PC-3 (cell line): ENCODE results near the gene RABEPK. TPM values are rescaled to one million over a fixed set of nuclear protein-coding genes. Genes with fewer than 3 reads are reported as not detected.

ENCODE experiments used
- ATAC-seq: fragments of 200-7000 bp; cut with Tn5 transposase; 2 replicates; pipeline ENCODE4 v1.9.1; 2020; ENCODE audit warnings: mild to moderate bottlenecking, moderate library complexity
- BruUV-seq: library from RNA; stranded (reverse); fragments of 400-500 nt; replicated peaks from 2 replicates; lab custom pipeline; 2021; lab: Mats Ljungman, UMichigan
- CTCF ChIA-PET: fragments of 300-600 bp; sonication (Branson Sonifier 250); formaldehyde crosslinking; loops from one replicate; lab custom pipeline; 2022; ENCODE audit warnings: antibody characterized with exemption; lab: Charles Lee
- POLR2A ChIA-PET: fragments of 300-600 bp; sonication (Branson Sonifier 250); formaldehyde crosslinking; loops from one replicate; lab custom pipeline; 2022; ENCODE audit warnings: antibody characterized with exemption; ENCODE audit not compliant: unreplicated experiment; lab: Charles Lee
- DNase-seq: peaks from one replicate; pipeline ENCODE4 v3.0.0-alpha.2; 2015
- H2AFZ ChIP-seq: fragments of 300-600 bp; sonication (generic); 2 replicates; pipeline ENCODE4 v1.6.0; 2016; ENCODE audit warnings: antibody characterized with exemption, low read length
- H3F3A ChIP-seq: fragments of 300-600 bp; sonication (generic); one replicate; pipeline ENCODE4 v1.6.0; 2017; ENCODE audit warnings: antibody characterized with exemption, low read length, control low read depth, mild to moderate bottlenecking; ENCODE audit not compliant: unreplicated experiment
- H3K27ac ChIP-seq: fragments of 300-600 bp; sonication (generic); 2 replicates; pipeline ENCODE4 v1.5.1; 2016; ENCODE audit warnings: mild to moderate bottlenecking, low read length
- H3K27me3 ChIP-seq: fragments of 300-600 bp; sonication (generic); 2 replicates; pipeline ENCODE4 v1.6.1; 2016; ENCODE audit warnings: low read length, mixed read lengths
- H3K36me3 ChIP-seq: fragments of 300-600 bp; sonication (generic); 2 replicates; pipeline ENCODE4 v1.6.1; 2016; ENCODE audit warnings: low read depth, mixed run types, low read length, mixed read lengths
- H3K4me1 ChIP-seq: fragments of 300-600 bp; sonication (generic); 2 replicates; pipeline ENCODE4 v1.5.1; 2016; ENCODE audit warnings: low read length; ENCODE audit not compliant: insufficient read depth
- H3K4me2 ChIP-seq: fragments of 300-600 bp; sonication (generic); 2 replicates; pipeline ENCODE4 v1.6.0; 2016; ENCODE audit warnings: low read length
- H3K4me3 ChIP-seq: fragments of 300-600 bp; sonication (generic); 2 replicates; pipeline ENCODE4 v1.5.1; 2016; ENCODE audit warnings: mild to moderate bottlenecking, low read length, mixed read lengths
- H3K79me2 ChIP-seq: fragments of 300-600 bp; sonication (generic); 2 replicates; pipeline ENCODE4 v1.6.1; 2017; ENCODE audit warnings: low read length, mixed read lengths
- H3K9ac ChIP-seq: fragments of 300-600 bp; sonication (generic); 2 replicates; pipeline ENCODE4 v1.6.0; 2016; ENCODE audit warnings: mild to moderate bottlenecking, low read length
- H3K9me2 ChIP-seq: fragments of 300-600 bp; sonication (generic); replicated peaks from 2 replicates; pipeline ENCODE4 v1.6.1; 2016; ENCODE audit warnings: mixed run types, low read length, mixed read lengths
- H3K9me3 ChIP-seq: fragments of 300-600 bp; sonication (generic); 2 replicates; pipeline ENCODE4 v1.6.1; 2016; ENCODE audit warnings: low read length, mixed read lengths
- H4K20me1 ChIP-seq: fragments of 300-600 bp; sonication (generic); 2 replicates; pipeline ENCODE4 v1.6.1; 2016; ENCODE audit warnings: low read length, mixed read lengths
- CTCF ChIP-seq: fragments of 300-600 bp; sonication (generic); conservative IDR thresholded peaks from 2 replicates; pipeline ENCODE4 v1.5.1; 2017; ENCODE audit warnings: antibody characterized with exemption, low read depth, mild to moderate bottlenecking, low read length
- EZH2 ChIP-seq: fragments of 300-600 bp; sonication (generic); IDR thresholded peaks from one replicate; pipeline ENCODE4 v1.6.1; 2017; ENCODE audit warnings: antibody characterized with exemption, mild to moderate bottlenecking, low read length; ENCODE audit not compliant: unreplicated experiment
- EZH2phosphoT487 ChIP-seq: fragments of 300-600 bp; sonication (generic); IDR thresholded peaks from 2 replicates; pipeline ENCODE4 v1.6.1; 2018; ENCODE audit warnings: mild to moderate bottlenecking, antibody characterized with exemption, low read length, borderline replicate concordance
- intact Hi-C: fragments of 100-400 bp; cut with micrococcal nuclease; formaldehyde crosslinking; loops from 2 replicates; pipeline ENCODE4 v1.9.0; 2023
- total RNA-seq: library from RNA; depleted of rRNA; stranded (reverse); fragments of >200 nt; gene quantifications from 2 replicates; pipeline ENCODE4 v1.2.3, GENCODE V29; 2014

RABEPK gene
- total RNA-seq, 1 experiment from 2014 or later: 27.8 TPM

DNA sequence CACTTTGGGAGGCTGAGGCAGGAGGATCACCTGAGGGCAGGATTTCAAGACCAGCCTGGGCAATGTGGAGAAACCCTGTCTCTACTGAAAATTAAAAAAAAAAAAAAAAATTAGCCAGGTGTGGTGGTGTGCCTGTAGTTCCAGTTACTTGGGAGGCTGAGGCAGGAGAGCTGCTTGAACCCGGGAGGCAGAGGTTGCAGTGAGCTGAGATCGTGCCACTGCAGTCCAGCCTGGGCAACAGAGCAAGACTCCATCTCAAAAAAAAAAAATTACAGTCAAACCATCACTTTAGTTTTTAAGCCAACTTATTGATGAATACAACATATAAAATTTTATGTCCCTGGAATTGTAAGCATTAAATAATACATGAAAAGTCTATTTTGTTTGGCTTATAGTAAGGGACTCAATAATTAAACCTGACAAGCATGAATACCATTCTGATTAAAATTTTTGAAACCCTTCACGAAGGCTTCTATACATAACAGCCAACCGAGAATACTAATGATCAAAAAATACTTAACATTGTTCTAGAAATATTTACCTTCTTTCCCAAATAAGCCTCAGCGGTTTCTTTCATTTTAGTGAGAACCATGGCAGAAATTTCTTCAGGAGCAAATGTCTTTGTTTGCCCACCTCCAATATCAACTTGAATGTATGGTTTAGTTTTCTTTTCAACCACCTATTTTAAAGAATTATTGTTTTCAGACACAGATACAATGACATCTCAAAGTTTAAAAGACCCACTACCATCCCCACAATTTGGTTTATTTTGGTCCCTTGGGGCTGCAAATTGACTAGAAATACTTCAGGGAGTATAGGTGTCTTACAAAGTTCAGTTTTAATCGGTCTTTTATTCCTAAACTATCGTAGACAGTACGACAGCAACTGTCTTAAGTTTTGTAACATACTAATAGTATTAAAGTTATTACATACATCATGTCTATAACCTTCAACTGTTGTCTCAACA, 39.6 kb downstream of the RABEPK start:
- peaks cover 50% of the 10 kb centered on the region for H3K4me1 ChIP-seq
- H2AFZ ChIP-seq: no peak overlapping the region
- no peak for ATAC-seq
- peaks cover 16% of the 10 kb centered on the region for H3F3A ChIP-seq
- POLR2A ChIA-PET: interaction anchor here (0.7 kb wide), 1 partner anchor 101 kb away, joined by 4 read pairs; no protein-coding TSS in a partner anchor
- peaks cover 60% of the 10 kb centered on the region for H4K20me1 ChIP-seq
- intact Hi-C loops: no loop called here
- TF ChIP-seq EZH2phosphoT487: no peak
- no peak for TF ChIP-seq EZH2
- no peak for TF ChIP-seq CTCF
- H3K4me3 ChIP-seq: peak overlapping the region; percentile 93
- CTCF ChIA-PET: no interaction called here
- H3K9me3 ChIP-seq: no peaks in the 10 kb centered on the region
- H3K9ac ChIP-seq: peak overlapping the region; percentile 99
- H3K9me2 ChIP-seq: no peaks in the 10 kb centered on the region
- H3K27ac ChIP-seq: 0 out of 2 replicates have a peak overlapping the region, but pooled peaks have one; percentile 65
- BruUV-seq: no TSS peak
- DNase-seq: no peak
- peaks cover 55% of the 10 kb centered on the region for H3K36me3 ChIP-seq
- H3K4me2 ChIP-seq: peak overlapping the region; percentile 89
- peaks cover 67% of the 10 kb centered on the region for H3K79me2 ChIP-seq
- no peaks in the 10 kb centered on the region for H3K27me3 ChIP-seq

- H3K9me2 ChIP-seq: no peaks in the 10 kb centered on the region
- peaks cover 44% of the 10 kb centered on the region for H3K4me1 ChIP-seq
- POLR2A ChIA-PET: interaction anchor here (0.7 kb wide), 1 partner anchor 101 kb away, joined by 4 read pairs; no protein-coding TSS in a partner anchor
- H2AFZ ChIP-seq: no peak overlapping the region
- intact Hi-C loops: no loop called here
- H3K4me2 ChIP-seq: peak overlapping the region; percentile 89
- no peak for TF ChIP-seq CTCF
- TF ChIP-seq EZH2phosphoT487: no peak
- no peak for TF ChIP-seq EZH2
- peak; percentile 22 for DNase-seq
- H3F3A ChIP-seq: peaks cover 11% of the 10 kb centered on the region
- peaks cover 64% of the 10 kb centered on the region for H3K79me2 ChIP-seq
- peak; percentile 0; the same call in 1 of the 2 replicates for ATAC-seq
- BruUV-seq: TSS peak; percentile 45
- peak overlapping the region; percentile 65 for H3K27ac ChIP-seq
- CTCF ChIA-PET: no interaction called here
- H3K36me3 ChIP-seq: peaks cover 52% of the 10 kb centered on the region
- peaks cover 54% of the 10 kb centered on the region for H4K20me1 ChIP-seq
- H3K4me3 ChIP-seq: peak overlapping the region; percentile 93
- H3K27me3 ChIP-seq: no peaks in the 10 kb centered on the region
- H3K9me3 ChIP-seq: no peaks in the 10 kb centered on the region
- peak overlapping the region; percentile 99 for H3K9ac ChIP-seq
Measured at GRCh38 chr9:125240649-125240999, 40.3 kb downstream of the RABEPK start.
